GM12875 (cell line): Measurements from ENCODE around the gene NYAP2.

ENCODE experiments used
- H3K4me3 ChIP-seq: one replicate; pipeline ENCODE4 v1.5.1; 2011; ENCODE audit warnings: low read depth, low read length, control low read depth
- TF ChIP-seq, protein P1 (sequence below): IDR thresholded peaks from 2 replicates; pipeline ENCODE4 v1.5.1; 2011; ENCODE audit warnings: low read depth, mild to moderate bottlenecking, control low read depth, inconsistent platforms, low read length, moderate library complexity, borderline replicate concordance; ENCODE audit not compliant: insufficient read depth

NYAP2 gene

DNA sequence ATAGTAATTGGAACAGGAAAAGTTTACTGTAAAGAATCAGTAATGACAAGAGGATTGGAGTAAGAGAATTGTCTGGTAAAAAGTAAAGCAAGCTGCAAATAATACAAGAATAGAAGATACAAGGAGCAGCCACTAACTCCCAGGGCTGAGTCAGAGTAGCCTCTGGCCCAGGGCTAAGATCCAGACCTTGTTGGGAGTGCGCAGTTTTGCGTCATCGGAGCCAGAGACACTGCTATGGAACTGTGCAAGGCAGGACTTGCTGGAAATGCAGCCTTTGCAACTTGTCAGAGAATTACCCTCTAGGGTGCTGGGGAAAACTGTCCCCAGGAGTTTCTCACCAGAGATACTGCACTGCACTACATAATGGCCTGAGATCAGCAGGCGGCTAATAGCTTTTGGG, 135.2 kb downstream of the NYAP2 start:
- TF ChIP-seq, protein P1, sequence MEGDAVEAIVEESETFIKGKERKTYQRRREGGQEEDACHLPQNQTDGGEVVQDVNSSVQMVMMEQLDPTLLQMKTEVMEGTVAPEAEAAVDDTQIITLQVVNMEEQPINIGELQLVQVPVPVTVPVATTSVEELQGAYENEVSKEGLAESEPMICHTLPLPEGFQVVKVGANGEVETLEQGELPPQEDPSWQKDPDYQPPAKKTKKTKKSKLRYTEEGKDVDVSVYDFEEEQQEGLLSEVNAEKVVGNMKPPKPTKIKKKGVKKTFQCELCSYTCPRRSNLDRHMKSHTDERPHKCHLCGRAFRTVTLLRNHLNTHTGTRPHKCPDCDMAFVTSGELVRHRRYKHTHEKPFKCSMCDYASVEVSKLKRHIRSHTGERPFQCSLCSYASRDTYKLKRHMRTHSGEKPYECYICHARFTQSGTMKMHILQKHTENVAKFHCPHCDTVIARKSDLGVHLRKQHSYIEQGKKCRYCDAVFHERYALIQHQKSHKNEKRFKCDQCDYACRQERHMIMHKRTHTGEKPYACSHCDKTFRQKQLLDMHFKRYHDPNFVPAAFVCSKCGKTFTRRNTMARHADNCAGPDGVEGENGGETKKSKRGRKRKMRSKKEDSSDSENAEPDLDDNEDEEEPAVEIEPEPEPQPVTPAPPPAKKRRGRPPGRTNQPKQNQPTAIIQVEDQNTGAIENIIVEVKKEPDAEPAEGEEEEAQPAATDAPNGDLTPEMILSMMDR = no peak
- H3K4me3 ChIP-seq = no peak overlapping the region

- TF ChIP-seq, protein P1 = no peak
- no peak overlapping the region for H3K4me3 ChIP-seq
Measured at GRCh38 chr2:225536036-225536435, 136.5 kb downstream of the NYAP2 start.

DNA sequence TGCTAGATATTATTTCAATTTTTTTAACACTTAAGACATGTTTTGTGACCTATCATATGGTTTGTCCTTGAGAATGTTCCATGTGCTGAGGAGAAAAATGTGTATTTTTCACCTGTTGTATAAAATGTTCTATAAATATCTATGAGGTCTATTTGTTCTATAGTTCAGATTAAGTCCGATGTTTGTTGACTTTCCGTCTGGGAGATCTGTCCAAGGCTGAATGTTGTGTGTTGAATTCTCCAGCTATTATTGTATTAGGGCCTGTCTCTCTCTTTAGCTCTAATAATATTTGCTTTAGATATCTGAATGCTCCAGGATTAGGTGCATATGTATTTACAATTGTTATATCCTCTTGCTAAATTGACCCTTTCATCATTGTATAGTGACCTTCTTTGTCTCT, 144.1 kb downstream of the NYAP2 start:
- TF ChIP-seq, protein P1 = no peak

DNA sequence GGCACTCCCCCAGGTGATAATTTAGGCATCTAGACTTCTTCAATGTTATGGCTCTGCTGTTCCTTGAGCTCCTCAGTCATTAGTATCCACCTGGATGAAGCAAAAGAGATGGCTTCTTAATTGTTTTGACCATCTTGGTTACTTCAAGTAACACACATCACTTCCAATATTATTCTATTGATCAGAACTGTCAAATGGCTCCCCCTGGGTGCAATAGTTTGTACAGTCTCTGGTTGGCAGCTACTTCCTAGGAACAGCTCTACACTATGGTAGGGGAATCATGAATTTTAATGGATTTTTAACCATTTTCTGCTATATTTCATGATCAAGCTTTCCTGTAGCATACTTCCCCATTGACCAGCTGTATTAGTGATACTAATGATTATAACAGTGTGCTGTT, 157.0 kb downstream of the NYAP2 start:
- H3K4me3 ChIP-seq = no peak overlapping the region
- TF ChIP-seq, protein P1 = no peak

More for the DNA sequence above, 144.1 kb downstream of the NYAP2 start:
- no peak overlapping the region for H3K4me3 ChIP-seq

GRCh38 chr2:225558399-225559071, 159.0 kb downstream of the NYAP2 start:
- H3K4me3 ChIP-seq = no peak overlapping the region
- TF ChIP-seq, protein P1 = no peak

DNA sequence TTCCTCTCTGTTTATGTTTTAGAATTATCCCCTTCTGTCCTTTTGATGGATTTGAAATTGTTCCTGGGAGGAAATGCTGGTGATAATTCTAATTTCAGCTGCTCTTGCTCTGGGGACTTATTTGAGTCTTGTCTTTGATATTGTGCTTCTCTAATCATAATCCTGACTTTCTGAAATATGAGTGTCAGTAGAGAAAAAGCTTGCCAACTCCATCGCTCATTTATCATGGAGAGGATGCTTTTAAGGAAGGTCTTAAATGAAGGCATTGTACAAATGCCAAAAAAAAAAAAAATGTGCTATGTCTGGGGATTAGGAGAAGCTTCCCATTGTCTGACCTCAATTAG, 159.5 kb downstream of the NYAP2 start:
- TF ChIP-seq, protein P1 = no peak

GRCh38 chr2:225566798-225567197, 167.3 kb downstream of the NYAP2 start:
- no peak overlapping the region for H3K4me3 ChIP-seq
- TF ChIP-seq, protein P1 = no peak

More for the DNA sequence above, 159.5 kb downstream of the NYAP2 start:
- H3K4me3 ChIP-seq = no peak overlapping the region
